Prostate gland (tissue), 2 donors: ENCODE data around the gene SEC24B.
"Not testable (repeated sequence)": the region's sequence is repeated elsewhere in the genome, so short reads cannot be mapped to it uniquely, and the experiment has no call there.

Experiments
- POLR2A ChIP-seq: fragments of 450-650 bp; IDR thresholded peaks from one replicate; pipeline ENCODE4 v1.6.1; 2016; ENCODE audit warnings: antibody characterized with exemption, mild to moderate bottlenecking
- POLR2AphosphoS5 ChIP-seq: sonication (generic); formaldehyde crosslinking; IDR thresholded peaks from one replicate; pipeline ENCODE4 v1.6.1; 2017; ENCODE audit warnings: antibody characterized with exemption
- TF ChIP-seq, protein P1 (sequence below), 4 experiments: fragments of 200-600 bp in 2 of 4; fragments of 450-650 bp in 2 of 4; sonication (generic) in 2 of 4; IDR thresholded peaks; 1 replicate in 3 of 4; 2 replicates in 1 of 4; pipeline ENCODE4 v1.5.1; 2016 to 2019; ENCODE audit warnings: antibody characterized with exemption in 4 of 4, mild to moderate bottlenecking in 2 of 4, moderate library complexity in 2 of 4

DNA sequence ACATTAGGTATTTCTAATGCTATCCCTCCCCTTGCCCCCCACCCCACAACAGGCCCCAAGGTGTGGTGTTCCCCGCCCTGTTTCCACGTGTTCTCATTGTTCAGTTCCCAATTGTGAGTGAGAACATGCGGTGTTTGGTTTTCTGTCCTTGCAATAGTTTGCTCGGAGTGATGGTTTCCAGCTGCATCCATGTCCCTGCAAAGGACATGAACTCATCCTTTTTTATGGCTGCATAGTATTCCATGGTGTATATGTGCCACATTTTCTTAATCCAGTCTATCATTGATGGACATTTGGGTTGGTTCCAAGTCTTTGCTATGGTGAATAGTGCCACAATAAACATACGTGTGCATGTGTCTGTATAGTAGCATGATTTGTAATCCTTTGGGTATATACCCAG is 146.4 kb downstream of the SEC24B start:
- TF ChIP-seq, protein P1, sequence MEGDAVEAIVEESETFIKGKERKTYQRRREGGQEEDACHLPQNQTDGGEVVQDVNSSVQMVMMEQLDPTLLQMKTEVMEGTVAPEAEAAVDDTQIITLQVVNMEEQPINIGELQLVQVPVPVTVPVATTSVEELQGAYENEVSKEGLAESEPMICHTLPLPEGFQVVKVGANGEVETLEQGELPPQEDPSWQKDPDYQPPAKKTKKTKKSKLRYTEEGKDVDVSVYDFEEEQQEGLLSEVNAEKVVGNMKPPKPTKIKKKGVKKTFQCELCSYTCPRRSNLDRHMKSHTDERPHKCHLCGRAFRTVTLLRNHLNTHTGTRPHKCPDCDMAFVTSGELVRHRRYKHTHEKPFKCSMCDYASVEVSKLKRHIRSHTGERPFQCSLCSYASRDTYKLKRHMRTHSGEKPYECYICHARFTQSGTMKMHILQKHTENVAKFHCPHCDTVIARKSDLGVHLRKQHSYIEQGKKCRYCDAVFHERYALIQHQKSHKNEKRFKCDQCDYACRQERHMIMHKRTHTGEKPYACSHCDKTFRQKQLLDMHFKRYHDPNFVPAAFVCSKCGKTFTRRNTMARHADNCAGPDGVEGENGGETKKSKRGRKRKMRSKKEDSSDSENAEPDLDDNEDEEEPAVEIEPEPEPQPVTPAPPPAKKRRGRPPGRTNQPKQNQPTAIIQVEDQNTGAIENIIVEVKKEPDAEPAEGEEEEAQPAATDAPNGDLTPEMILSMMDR (IDR thresholded peaks at IDR 0.05) = not testable (repeated sequence)
- TF ChIP-seq POLR2AphosphoS5, POLR2A: not testable (repeated sequence)
